Hepatocyte (in vitro differentiated cells): ENCODE data around the gene AQP11.

Source experiments
- CTCF ChIP-seq: fragments of 200-600 bp; sonication (generic); IDR thresholded peaks from 2 replicates; pipeline ENCODE4 v1.5.1; 2016; ENCODE audit warnings: antibody characterized with exemption, mild to moderate bottlenecking; ENCODE audit not compliant: poor library complexity
- EZH2phosphoT487 ChIP-seq: fragments of 200-600 bp; sonication (generic); IDR thresholded peaks from one replicate; pipeline ENCODE4 v1.6.1; 2018; ENCODE audit warnings: antibody characterized with exemption, mild to moderate bottlenecking, low read depth, moderate library complexity; ENCODE audit not compliant: unreplicated experiment, severe bottlenecking

- TF ChIP-seq CTCF (no peak), EZH2phosphoT487 (no peak)
Measured at GRCh38 chr11:77647654-77648305, 58.0 kb downstream of the AQP11 start.
